GM12878 (cell line): Measurements from ENCODE around the gene MRTFA. TPM values are rescaled to one million over a fixed set of nuclear protein-coding genes. Genes with fewer than 3 reads are reported as not detected.

Experiments used
- ATAC-seq: fragments of 200-7000 bp; cut with Tn5 transposase; 3 replicates; pipeline ENCODE4 v1.9.1; 2020; ENCODE audit warnings: mild to moderate bottlenecking, moderate library complexity
- BruUV-seq: library from RNA; stranded (reverse); fragments of 400-500 nt; replicated peaks from 2 replicates; lab custom pipeline; 2021; lab: Mats Ljungman, UMichigan
- CTCF ChIA-PET: fragments of 300-600 bp; sonication (Branson Sonifier 250); formaldehyde crosslinking; extraction: SDS; loops from one replicate; lab custom pipeline; 2021; ENCODE audit warnings: inconsistent platforms; lab: Yijun Ruan, JAX
- POLR2A ChIA-PET: fragments of 350-600 bp; formaldehyde crosslinking; extraction: SDS; loops from one replicate; lab custom pipeline; 2021; ENCODE audit warnings: inconsistent platforms; lab: Charles Lee
- RAD21 ChIA-PET: fragments of 300-600 bp; sonication (Branson Sonifier 250); formaldehyde crosslinking; loops from one replicate; lab custom pipeline; 2023; ENCODE audit warnings: antibody characterized with exemption; ENCODE audit not compliant: unreplicated experiment; lab: Charles Lee
- SMC1A ChIA-PET: fragments of 300-600 bp; sonication (Branson Sonifier 250); formaldehyde crosslinking; loops from one replicate; lab custom pipeline; 2023; ENCODE audit not compliant: unreplicated experiment, uncharacterized antibody; lab: Charles Lee
- DNase-seq: peaks from one replicate; pipeline ENCODE4 v3.0.0-alpha.2; 2011; ENCODE audit warnings: low read depth, low spot score
- FAIRE-seq: peaks from 3 replicates; lab custom pipeline; 2011; peaks lifted over from hg19 to GRCh38; lab: Jason Lieb, UNC
- H2AFZ ChIP-seq: 2 replicates; pipeline ENCODE4 v1.6.0; 2011; ENCODE audit warnings: low read depth, low read length, control low read depth; ENCODE audit not compliant: control insufficient read depth
- H3K27ac ChIP-seq: 2 replicates; pipeline ENCODE4 v1.5.1; 2011; ENCODE audit warnings: control low read depth; ENCODE audit not compliant: control insufficient read depth, insufficient read depth
- H3K27me3 ChIP-seq, 2 experiments: replicated peaks in 1 of 2; 2 replicates each; pipeline versions ENCODE4 v1.6.0 to v1.6.1; 2011; ENCODE audit warnings: low read length in 1 of 2; ENCODE audit not compliant: control insufficient read depth in 2 of 2, insufficient read depth in 2 of 2
- H3K36me3 ChIP-seq, 2 experiments: 2 replicates each; pipeline ENCODE4 v1.5.1; 2011; ENCODE audit warnings: low read length in 1 of 2; ENCODE audit not compliant: control insufficient read depth in 2 of 2, insufficient read depth in 2 of 2
- H3K4me1 ChIP-seq: 2 replicates; pipeline ENCODE4 v1.6.1; 2011; ENCODE audit warnings: mild to moderate bottlenecking, low read length, moderate library complexity, mixed read lengths; ENCODE audit not compliant: control insufficient read depth, insufficient read depth
- H3K4me2 ChIP-seq: 2 replicates; pipeline ENCODE4 v1.6.0; 2011; ENCODE audit warnings: control low read depth; ENCODE audit not compliant: control insufficient read depth, insufficient read depth
- H3K4me3 ChIP-seq: fragments of 200-600 bp; sonication (generic); 2 replicates; pipeline ENCODE4 v1.5.1; 2016
- H3K79me2 ChIP-seq: 2 replicates; pipeline ENCODE4 v1.6.0; 2011; ENCODE audit warnings: low read length; ENCODE audit not compliant: control insufficient read depth, insufficient read depth
- H3K9ac ChIP-seq: 2 replicates; pipeline ENCODE4 v1.8.0; 2011; ENCODE audit warnings: low read length, control low read depth, mixed read lengths; ENCODE audit not compliant: control insufficient read depth, insufficient read depth
- H3K9me3 ChIP-seq: replicated peaks from 3 replicates; pipeline ENCODE4 v1.5.1; 2011; ENCODE audit warnings: mild to moderate bottlenecking, low read length; ENCODE audit not compliant: control insufficient read depth, insufficient read depth
- H4K20me1 ChIP-seq: 2 replicates; pipeline ENCODE4 v1.6.0; 2011; ENCODE audit not compliant: control insufficient read depth, insufficient read depth
- BRCA1 ChIP-seq: IDR thresholded peaks from 2 replicates; pipeline ENCODE4 v1.6.1; 2011; ENCODE audit warnings: low read depth, low read length, improper control_type of control experiment
- CEBPZ ChIP-seq: fragments of 150-350 bp; IDR thresholded peaks from 2 replicates; pipeline ENCODE4 v1.6.1; 2016; ENCODE audit warnings: low read depth, low read length
- E2F4 ChIP-seq: IDR thresholded peaks from 2 replicates; pipeline ENCODE4 v1.6.1; 2012; ENCODE audit warnings: low read depth, low read length, improper control_type of control experiment
- HDAC2 ChIP-seq: fragments of 200-600 bp; sonication (generic); IDR thresholded peaks from 2 replicates; pipeline ENCODE4 v1.6.1; 2017
- HSF1 ChIP-seq: fragments of 150-350 bp; IDR thresholded peaks from 2 replicates; pipeline ENCODE4 v1.6.1; 2014; ENCODE audit warnings: mild to moderate bottlenecking, low read depth, low read length
- IRF4 ChIP-seq: IDR thresholded peaks from 2 replicates; pipeline ENCODE4 v1.6.1; 2011; ENCODE audit warnings: low read depth, low read length
- KAT2A ChIP-seq: conservative IDR thresholded peaks from 2 replicates; pipeline ENCODE4 v1.6.1; 2011; ENCODE audit warnings: low read depth, low read length; ENCODE audit not compliant: control insufficient read depth
- MAX ChIP-seq: IDR thresholded peaks from 2 replicates; pipeline ENCODE4 v1.6.1; 2012; ENCODE audit warnings: low read depth, low read length, improper control_type of control experiment
- PML ChIP-seq: IDR thresholded peaks from 2 replicates; pipeline ENCODE4 v1.6.1; 2012; ENCODE audit warnings: low read length, inconsistent platforms
- POU2F2 ChIP-seq: IDR thresholded peaks from 3 replicates; pipeline ENCODE4 v1.6.1; 2011; ENCODE audit warnings: low read depth, mild to moderate bottlenecking, low read length, borderline replicate concordance
- SUPT20H ChIP-seq: IDR thresholded peaks from 2 replicates; pipeline ENCODE4 v1.6.1; 2011; ENCODE audit warnings: low read depth, mild to moderate bottlenecking, low read length, moderate library complexity, borderline replicate concordance; ENCODE audit not compliant: control insufficient read depth
- YY1 ChIP-seq: IDR thresholded peaks from 2 replicates; pipeline ENCODE4 v1.6.1; 2011; ENCODE audit warnings: low read depth, mild to moderate bottlenecking, low read length
- ZNF217 ChIP-seq: fragments of 450-650 bp; IDR thresholded peaks from 2 replicates; pipeline ENCODE4 v1.6.1; 2017; ENCODE audit warnings: antibody characterized with exemption, mild to moderate bottlenecking
- ZNF384 ChIP-seq: IDR thresholded peaks from 2 replicates; pipeline ENCODE4 v1.6.1; 2012; ENCODE audit warnings: low read depth, mild to moderate bottlenecking, low read length, improper control_type of control experiment, borderline replicate concordance
- WGBS: methylation state at CpG from one replicate; pipeline ENCODE4 v1.1.6; 2016; ENCODE audit warnings: low lambda C conversion rate; ENCODE audit not compliant: insufficient replicate concordance, insufficient coverage; ENCODE audit errors: missing lambda C conversion rate; 5-methylcytosine and 5-hydroxymethylcytosine counted together
- in situ Hi-C: fragments of 300-500 bp; cut with MboI; formaldehyde crosslinking; loops from 9 replicates; pipeline ENCODE4 v1.14.3; 2018; ENCODE audit warnings: mixed read lengths
- intact Hi-C: fragments of 100-400 bp; cut with micrococcal nuclease; formaldehyde crosslinking; loops from one replicate; pipeline ENCODE4 v1.14.2; 2022; ENCODE audit not compliant: unreplicated experiment
- polyA plus RNA-seq, 11 experiments: library from polyadenylated mRNA; depleted of rRNA in 4 of 11; unstranded in 6 of 11; stranded (reverse) in 5 of 11; fragments of >200 nt; fragmentation: Nextera tagmentation in 4 of 11; fragmentation: Illumina TruSeq in 1 of 11; extraction: Ambion mirVana in 4 of 11; extraction: Trizol in 1 of 11; gene quantifications; 1 replicate in 1 of 11; 2 replicates in 10 of 11; pipeline versions ENCODE4 v1.2.1 to v1.2.3, GENCODE V29; 2011 to 2016; ENCODE audit warnings: inconsistent platforms in 2 of 11, missing spikeins in 2 of 11, low read depth in 1 of 11
- total RNA-seq, 4 experiments: library from RNA; depleted of rRNA in 3 of 4; stranded (reverse); fragments of >200 nt in 3 of 4; fragmentation: Illumina TruSeq in 1 of 4; extraction: Trizol in 1 of 4; gene quantifications; 2 replicates each; pipeline versions ENCODE4 v1.2.1 to v1.2.3, GENCODE V29; 2013 to 2021

MRTFA gene
- total and polyA plus RNA-seq, 10 of the 15 experiments (the other 5 are each of a cell fraction or from before 2014, with no cell fraction given): 2.0 to 63.9 (median 17.9) TPM

GRCh38 chr22:40620464-40621046 lies 16.0 kb downstream of the MRTFA start (continued):
- TF ChIP-seq MAX (no peak), CEBPZ (no peak), KAT2A (no peak), POU2F2 (no peak), ZNF217 (no peak)

GRCh38 chr22:40618400-40618799 lies 18.1 kb downstream of the MRTFA start:
- DNase-seq: no peak
- 88% methylated on average over 5 of the region's 5 CpGs for WGBS
- Histone ChIP-seq H3K36me3 (no peaks in the 10 kb centered on the region), H3K4me1 (no peaks in the 10 kb centered on the region), H2AFZ (no peak overlapping the region), H3K27me3 (no peaks in the 10 kb centered on the region), H3K27ac (no peak overlapping the region), H3K79me2 (peaks cover 40% of the 10 kb centered on the region), H3K4me2 (no peak overlapping the region), H4K20me1 (no peaks in the 10 kb centered on the region), H3K4me3 (no peak overlapping the region), H3K9me3 (peaks cover 9% of the 10 kb centered on the region), H3K9ac (no peak overlapping the region)
- FAIRE-seq: no peak
- CTCF ChIA-PET: interaction anchor here (1.4 kb wide), 1 partner anchor 12 kb away, joined by 3 read pairs; no protein-coding TSS in a partner anchor
- ATAC-seq: no peak
- no peak for TF ChIP-seq PML
- TF ChIP-seq IRF4: no peak
- TF ChIP-seq E2F4: no peak
- TF ChIP-seq YY1: no peak
- TF ChIP-seq BRCA1: no peak
- no peak for TF ChIP-seq SUPT20H
- no peak for TF ChIP-seq HSF1
- no peak for TF ChIP-seq ZNF384
- no peak for TF ChIP-seq KAT2A
- TF ChIP-seq HDAC2: no peak
- POLR2A ChIA-PET: interaction anchor here (1.4 kb wide), 1 partner anchor 9 kb away, joined by 3 read pairs; no protein-coding TSS in a partner anchor
- BruUV-seq: no TSS peak
- intact Hi-C loops: no loop called here
- in situ Hi-C loops: no loop called here
- SMC1A ChIA-PET: interaction anchor here (0.9 to 1.4 kb wide), 2 partner anchors 10 to 32 kb away, joined by 3 read pairs; no protein-coding TSS in a partner anchor
- RAD21 ChIA-PET: no interaction called here
